GM19043 (cell line): ENCODE measurements around the gene SIGLEC8.

Source experiments
- ATAC-seq: cut with Tn5 transposase; IDR thresholded peaks from one replicate; pipeline ENCODE4 v1.9.1; 2021; ENCODE audit warnings: low read depth; ENCODE audit not compliant: unreplicated experiment

Gene SIGLEC8

DNA sequence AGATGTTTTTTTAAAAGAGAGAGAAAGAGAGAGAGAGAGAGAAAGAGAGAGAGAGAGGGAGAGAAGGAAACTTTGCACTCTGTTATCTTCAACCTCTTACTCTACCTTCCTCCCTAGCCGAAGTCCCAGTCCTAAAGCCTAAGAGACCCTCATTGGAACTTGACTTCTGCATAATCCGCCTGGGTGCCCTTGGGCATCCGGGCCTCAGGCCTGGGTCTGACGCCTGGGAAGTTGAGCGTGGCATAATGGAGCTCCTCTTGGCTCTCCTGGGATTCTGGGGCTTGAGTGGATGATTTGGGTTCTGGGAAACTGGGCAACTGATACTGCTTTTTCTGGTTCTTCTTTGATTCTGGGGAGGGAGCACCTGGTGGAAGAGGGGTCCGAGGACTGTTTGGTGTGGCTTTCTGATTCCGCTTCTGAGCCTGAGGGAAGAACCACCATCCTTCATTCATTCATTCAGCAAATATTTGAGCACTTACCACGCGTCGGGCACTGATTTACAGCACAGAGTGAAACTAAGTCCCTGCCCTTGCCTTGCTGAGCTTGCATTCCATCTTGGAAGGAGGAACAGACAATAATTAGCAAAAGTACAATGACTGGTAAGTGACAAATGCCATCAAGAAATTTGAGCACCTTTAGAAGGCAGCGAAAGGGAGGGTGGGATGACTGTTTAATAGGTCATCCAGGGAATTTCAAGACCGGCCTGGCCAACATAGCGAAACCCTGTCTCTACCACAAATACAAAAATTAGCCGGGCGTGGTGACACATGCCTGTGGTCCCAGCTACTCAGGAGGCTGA is 47.1 kb downstream of the SIGLEC8 start:
- no peak for ATAC-seq

DNA sequence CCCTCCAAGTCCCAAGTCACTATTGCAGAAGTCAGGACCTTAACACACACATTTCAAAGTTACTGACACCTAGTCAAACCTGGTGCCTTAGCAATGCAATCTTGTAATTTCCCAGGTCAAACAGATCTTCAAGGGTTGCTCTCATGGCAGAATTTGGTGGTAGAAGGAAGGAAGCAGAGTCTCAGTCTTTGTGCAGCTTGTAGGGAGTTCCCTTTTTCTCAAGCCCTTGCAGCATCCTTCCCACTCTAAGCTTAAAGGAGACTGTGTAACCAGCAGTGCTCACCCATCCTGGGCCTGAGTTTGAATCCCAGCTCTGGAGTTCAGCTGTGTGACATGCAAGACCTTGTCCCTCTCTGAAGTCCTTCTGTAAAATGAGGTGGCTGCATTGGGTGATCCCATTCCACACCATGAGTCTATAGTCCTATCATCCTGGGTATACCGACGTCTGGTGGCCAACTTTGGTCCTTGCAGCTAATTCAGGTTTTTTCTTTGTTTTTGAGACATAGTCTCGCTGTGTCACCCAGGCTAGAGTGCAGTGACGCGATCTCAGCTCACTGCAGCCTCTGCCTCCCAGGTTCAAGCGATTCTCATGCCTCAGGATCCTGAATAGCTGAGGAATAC is 50.6 kb downstream of the SIGLEC8 start:
- no peak for ATAC-seq

DNA sequence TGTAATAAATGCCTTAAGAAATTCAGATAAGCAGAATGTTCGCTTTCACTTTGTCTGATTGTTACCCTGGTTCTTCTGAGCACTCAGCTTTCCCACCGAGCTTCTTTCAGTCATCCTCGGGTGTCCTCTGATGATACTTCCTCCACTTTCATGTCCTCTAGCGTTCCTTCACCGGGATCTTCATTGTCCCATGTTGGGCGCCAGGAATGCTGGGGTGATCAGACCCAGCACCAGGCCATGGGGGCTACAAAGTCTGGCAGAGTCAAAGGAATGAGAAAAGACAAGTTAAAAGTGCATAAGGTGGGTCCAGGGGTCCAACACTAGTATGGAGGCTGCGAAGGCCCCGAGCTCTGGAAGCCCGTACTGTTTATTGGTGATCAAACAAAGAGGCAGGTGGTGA is 56.1 kb downstream of the SIGLEC8 start:
- no peak for ATAC-seq
